ENCODE data around the gene POLE3.

Gene POLE3

GRCh38 chr9:113373256-113373655 lies 37.2 kb downstream of the POLE3 start:
- Histone ChIP-seq H3K27me3 (ENCODE audit: insufficient read depth, low read length, poor library complexity, severe bottlenecking) (no peaks in the 10 kb centered on the region), H3K4me3 (ENCODE audit: low read length, poor library complexity, severe bottlenecking) (no peak overlapping the region), H2AFZ (ENCODE audit: low read length) (no peak overlapping the region), H3K9ac (ENCODE audit: low read depth, low read length, poor library complexity, severe bottlenecking) (no peak overlapping the region), H3K9me2 (replicated peaks; ENCODE audit: low read depth, low read length) (no peaks in the 10 kb centered on the region), H3K4me2 (ENCODE audit: low read depth, low read length, poor library complexity, severe bottlenecking) (no peak overlapping the region), H3K4me1 (ENCODE audit: insufficient read depth, low read length, poor library complexity, severe bottlenecking) (no peaks in the 10 kb centered on the region), H3K79me2 (ENCODE audit: insufficient read depth, low read length) (peaks cover 15% of the 10 kb centered on the region), H4K20me1 (ENCODE audit: insufficient read depth, low read length, poor library complexity, severe bottlenecking) (no peaks in the 10 kb centered on the region), H3K36me3 (ENCODE audit: insufficient read depth, low read length) (no peaks in the 10 kb centered on the region), H3F3A (ENCODE audit: low read depth) (no peaks in the 10 kb centered on the region), H3K9me3 (ENCODE audit: insufficient read depth, low read depth, low read length) (no peaks in the 10 kb centered on the region)
- TF ChIP-seq EZH2phosphoT487 (IDR thresholded peaks at IDR 0.05; ENCODE audit: borderline replicate concordance) (no peak), CTCF (conservative IDR thresholded peaks at IDR 0.05; ENCODE audit: low read length) (no peak)

DNA sequence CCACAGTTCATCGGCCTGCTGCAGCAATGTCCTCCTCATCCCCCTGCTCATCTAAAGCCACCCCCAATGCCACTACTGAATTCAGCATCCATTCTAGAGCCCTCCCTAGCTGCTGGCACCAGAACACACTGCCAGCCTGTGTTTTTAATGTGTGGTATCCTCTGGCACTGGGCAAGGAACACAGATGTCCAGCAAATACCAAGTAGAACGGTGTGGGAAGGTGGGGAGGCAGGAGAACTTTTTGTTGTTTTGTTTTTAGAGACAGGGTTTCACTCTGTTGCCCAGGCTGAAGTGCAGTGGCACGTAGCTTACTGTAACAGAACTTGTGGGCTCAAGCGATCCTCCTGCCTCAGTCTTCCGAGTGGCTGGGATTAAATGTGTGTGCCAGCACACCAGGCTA lies 38.4 kb downstream of the POLE3 start:
- Histone ChIP-seq H3K36me3 (ENCODE audit: insufficient read depth, low read length) (no peaks in the 10 kb centered on the region), H3K4me3 (ENCODE audit: low read length, poor library complexity, severe bottlenecking) (no peak overlapping the region), H3K79me2 (ENCODE audit: insufficient read depth, low read length) (peaks cover 15% of the 10 kb centered on the region), H3K4me2 (ENCODE audit: low read depth, low read length, poor library complexity, severe bottlenecking) (no peak overlapping the region), H3K9me3 (ENCODE audit: insufficient read depth, low read depth, low read length) (no peaks in the 10 kb centered on the region), H3K9me2 (replicated peaks; ENCODE audit: low read depth, low read length) (no peaks in the 10 kb centered on the region), H3K27me3 (ENCODE audit: insufficient read depth, low read length, poor library complexity, severe bottlenecking) (no peaks in the 10 kb centered on the region), H3F3A (ENCODE audit: low read depth) (no peaks in the 10 kb centered on the region), H4K20me1 (ENCODE audit: insufficient read depth, low read length, poor library complexity, severe bottlenecking) (no peaks in the 10 kb centered on the region), H3K9ac (ENCODE audit: low read depth, low read length, poor library complexity, severe bottlenecking) (no peak overlapping the region), H2AFZ (ENCODE audit: low read length) (no peak overlapping the region), H3K4me1 (ENCODE audit: insufficient read depth, low read length, poor library complexity, severe bottlenecking) (no peaks in the 10 kb centered on the region)
- TF ChIP-seq CTCF (conservative IDR thresholded peaks at IDR 0.05; ENCODE audit: low read length) (no peak), EZH2phosphoT487 (IDR thresholded peaks at IDR 0.05; ENCODE audit: borderline replicate concordance) (no peak)

DNA sequence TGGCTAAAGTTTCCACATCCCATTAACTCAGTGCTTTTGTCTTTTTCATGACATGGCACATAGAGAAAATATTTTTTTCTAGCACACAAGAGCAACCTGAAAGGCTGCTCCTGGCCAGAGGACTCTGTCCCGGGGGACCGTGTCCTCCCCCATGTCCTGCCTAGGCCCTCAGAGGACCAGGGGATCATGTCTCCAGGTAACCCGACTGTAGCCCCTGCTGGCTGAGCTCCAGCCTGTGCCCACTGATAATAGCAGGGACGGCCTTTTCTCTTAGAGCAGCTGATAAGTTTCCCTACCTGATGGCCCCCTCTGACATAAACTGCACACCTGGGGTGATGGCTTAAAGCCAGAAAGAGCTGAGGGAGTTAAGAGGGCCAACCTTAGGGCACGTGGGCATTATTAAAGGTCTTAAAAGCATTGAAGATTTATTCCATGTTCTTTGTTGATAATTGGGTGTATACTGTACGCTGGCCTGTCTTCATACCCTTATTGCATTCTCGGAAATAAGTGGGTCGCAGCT lies 39.6 kb downstream of the POLE3 start:
- Histone ChIP-seq H3K4me3 (ENCODE audit: low read length, poor library complexity, severe bottlenecking) (no peak overlapping the region), H3K4me1 (ENCODE audit: insufficient read depth, low read length, poor library complexity, severe bottlenecking) (no peaks in the 10 kb centered on the region)

More for the DNA sequence above, 39.6 kb downstream of the POLE3 start:
- Histone ChIP-seq H3K9me3 (ENCODE audit: insufficient read depth, low read depth, low read length) (no peaks in the 10 kb centered on the region), H3K4me2 (ENCODE audit: low read depth, low read length, poor library complexity, severe bottlenecking) (no peak overlapping the region), H3K9me2 (replicated peaks; ENCODE audit: low read depth, low read length) (no peaks in the 10 kb centered on the region), H3K27me3 (ENCODE audit: insufficient read depth, low read length, poor library complexity, severe bottlenecking) (no peaks in the 10 kb centered on the region), H3K79me2 (ENCODE audit: insufficient read depth, low read length) (peaks cover 7% of the 10 kb centered on the region; the same call in 1 of the 2 replicates), H3K9ac (ENCODE audit: low read depth, low read length, poor library complexity, severe bottlenecking) (no peak overlapping the region), H3F3A (ENCODE audit: low read depth) (no peaks in the 10 kb centered on the region), H2AFZ (ENCODE audit: low read length) (no peak overlapping the region), H3K36me3 (ENCODE audit: insufficient read depth, low read length) (no peaks in the 10 kb centered on the region), H4K20me1 (ENCODE audit: insufficient read depth, low read length, poor library complexity, severe bottlenecking) (no peaks in the 10 kb centered on the region)
- no peak for TF ChIP-seq CTCF (conservative IDR thresholded peaks at IDR 0.05; ENCODE audit: low read length)
- TF ChIP-seq EZH2phosphoT487 (IDR thresholded peaks at IDR 0.05; ENCODE audit: borderline replicate concordance), result no peak

Data from Loucy (cell line).